Activated T-cell treated with anti-CD3 and anti-CD28 coated beads, Interleukin-2, amount 50 U/mL, for 72 hours (primary cell): ENCODE results near the gene AGBL3. TPM values are rescaled to one million over a fixed set of nuclear protein-coding genes. Genes with fewer than 3 reads are reported as not detected.
A peak's percentile ranks its signal among the peaks of the same experiment; 100 is the strongest.

ENCODE experiments used
- ATAC-seq, 2 donors: fragments of 150-1000 bp; cut with Tn5 transposase; replicated peaks in 1 of 2; 2 replicates each; pipeline ENCODE4 v1.10.0; 2021; ENCODE audit warnings: moderate library complexity in 2 of 2, mild to moderate bottlenecking in 1 of 2
- DNase-seq, 2 donors: peaks; one replicate each; pipeline ENCODE4 v3.0.0; 2021 to 2022; ENCODE audit warnings: mixed read lengths in 1 of 2
- H3K27ac Mint-ChIP-seq: one replicate; pipeline ENCODE4 v1.8.0; 2022; ENCODE audit warnings: mild to moderate bottlenecking, moderate library complexity, mixed read lengths
- H3K27me3 Mint-ChIP-seq: one replicate; pipeline ENCODE4 v1.8.0; 2022; ENCODE audit warnings: low read depth, mixed read lengths
- H3K36me3 Mint-ChIP-seq, 2 donors: one replicate each; pipeline ENCODE4 v1.8.0; 2022; ENCODE audit warnings: mixed read lengths in 2 of 2, mild to moderate bottlenecking in 1 of 2; ENCODE audit not compliant: insufficient read depth in 2 of 2
- H3K4me1 Mint-ChIP-seq: one replicate; pipeline ENCODE4 v1.8.0; 2022; ENCODE audit warnings: low read depth, mixed read lengths
- H3K4me3 Mint-ChIP-seq, 2 donors: one replicate each; pipeline ENCODE4 v1.8.0; 2022; ENCODE audit warnings: mild to moderate bottlenecking in 2 of 2, mixed read lengths in 2 of 2, moderate library complexity in 2 of 2
- H3K9me3 Mint-ChIP-seq, 2 donors: one replicate each; pipeline ENCODE4 v1.8.0; 2022; ENCODE audit warnings: mixed read lengths in 2 of 2
- total RNA-seq, 2 donors: library from RNA; stranded (reverse); gene quantifications; one replicate each; pipeline ENCODE4 v1.2.3, GENCODE V29; 2022

Gene AGBL3
- total RNA-seq, 2 donors from 2014 or later, result 2.4 to 3.8 TPM

- ATAC-seq (no peak), DNase-seq (no peak)
- H3K4me3 Mint-ChIP-seq, result no peak overlapping the region
- H3K9me3 Mint-ChIP-seq, result peaks cover 0 to 3% of the 10 kb centered on the region in 2 donors
- no peak overlapping the region for H3K27ac Mint-ChIP-seq
- no peaks in the 10 kb centered on the region for H3K4me1 Mint-ChIP-seq
- H3K27me3 Mint-ChIP-seq, result no peaks in the 10 kb centered on the region
- peaks cover 2 to 3% of the 10 kb centered on the region in 2 donors for H3K36me3 Mint-ChIP-seq
Measured at GRCh38 chr7:135074096-135074495, 87.8 kb downstream of the AGBL3 start.

GRCh38 chr7:135074531-135074930 is 88.2 kb downstream of the AGBL3 start:
- Mint-ChIP-seq H3K9me3 (peaks cover 0 to under 1% of the 10 kb centered on the region in 2 donors), H3K4me3 (no peak overlapping the region), H3K27ac (peak overlapping the region; percentile 14), H3K27me3 (no peaks in the 10 kb centered on the region), H3K36me3 (peaks cover 0 to under 1% of the 10 kb centered on the region in 2 donors), H3K4me1 (no peaks in the 10 kb centered on the region)
- DNase-seq (no peak), ATAC-seq (no peak)

GRCh38 chr7:135075716-135076115 is 89.4 kb downstream of the AGBL3 start:
- no peak for DNase-seq
- H3K4me1 Mint-ChIP-seq, result no peaks in the 10 kb centered on the region
- ATAC-seq, result no peak
- no peaks in the 10 kb centered on the region for H3K9me3 Mint-ChIP-seq
- no peak overlapping the region for H3K27ac Mint-ChIP-seq
- H3K4me3 Mint-ChIP-seq, result no peak overlapping the region
- H3K36me3 Mint-ChIP-seq, result no peaks in the 10 kb centered on the region
- no peaks in the 10 kb centered on the region for H3K27me3 Mint-ChIP-seq

- H3K4me1 Mint-ChIP-seq, result no peaks in the 10 kb centered on the region
- H3K36me3 Mint-ChIP-seq, result no peaks in the 10 kb centered on the region
- no peaks in the 10 kb centered on the region for H3K27me3 Mint-ChIP-seq
- no peaks in the 10 kb centered on the region for H3K9me3 Mint-ChIP-seq
- ATAC-seq (no peak), DNase-seq (no peak)
- no peak overlapping the region for H3K4me3 Mint-ChIP-seq
- no peak overlapping the region for H3K27ac Mint-ChIP-seq
Measured at GRCh38 chr7:135076882-135077281, 90.6 kb downstream of the AGBL3 start.

GRCh38 chr7:135077642-135078041 is 91.3 kb downstream of the AGBL3 start:
- H3K4me1 Mint-ChIP-seq, result no peaks in the 10 kb centered on the region
- H3K36me3 Mint-ChIP-seq, result no peaks in the 10 kb centered on the region
- no peaks in the 10 kb centered on the region for H3K9me3 Mint-ChIP-seq
- no peak for ATAC-seq
- H3K27ac Mint-ChIP-seq, result no peak overlapping the region
- no peak overlapping the region for H3K4me3 Mint-ChIP-seq
- H3K27me3 Mint-ChIP-seq, result no peaks in the 10 kb centered on the region
- DNase-seq, result no peak

- Mint-ChIP-seq H3K27ac (no peak overlapping the region), H3K4me1 (no peaks in the 10 kb centered on the region), H3K27me3 (no peaks in the 10 kb centered on the region), H3K4me3 (no peak overlapping the region), H3K9me3 (no peaks in the 10 kb centered on the region), H3K36me3 (no peaks in the 10 kb centered on the region)
- no peak for ATAC-seq
- DNase-seq, result no peak
Measured at GRCh38 chr7:135078051-135078450, 91.7 kb downstream of the AGBL3 start.

- H3K4me3 Mint-ChIP-seq, result no peak overlapping the region
- no peaks in the 10 kb centered on the region for H3K27me3 Mint-ChIP-seq
- no peak for ATAC-seq
- no peaks in the 10 kb centered on the region for H3K9me3 Mint-ChIP-seq
- no peaks in the 10 kb centered on the region for H3K36me3 Mint-ChIP-seq
- H3K27ac Mint-ChIP-seq, result no peak overlapping the region
- H3K4me1 Mint-ChIP-seq, result no peaks in the 10 kb centered on the region
- no peak for DNase-seq
Measured at GRCh38 chr7:135079068-135079467, 92.8 kb downstream of the AGBL3 start.

- Mint-ChIP-seq H3K27ac (no peak overlapping the region), H3K36me3 (peaks cover 0 to 2% of the 10 kb centered on the region in 2 donors), H3K4me1 (no peaks in the 10 kb centered on the region), H3K9me3 (peaks cover 12 to 16% of the 10 kb centered on the region in 2 donors), H3K4me3 (no peak overlapping the region), H3K27me3 (no peaks in the 10 kb centered on the region)
- ATAC-seq (no peak), DNase-seq (no peak)
Measured at GRCh38 chr7:135083005-135083404, 96.7 kb downstream of the AGBL3 start.

- ATAC-seq, result no peak
- Mint-ChIP-seq H3K27ac (no peak overlapping the region), H3K9me3 (peaks cover 16 to 20% of the 10 kb centered on the region in 2 donors), H3K36me3 (peaks cover 9% of the 10 kb centered on the region in 2 donors), H3K4me1 (no peaks in the 10 kb centered on the region), H3K27me3 (no peaks in the 10 kb centered on the region), H3K4me3 (no peak overlapping the region)
- DNase-seq, result no peak
Measured at GRCh38 chr7:135088566-135088965, 102.3 kb downstream of the AGBL3 start.

- Mint-ChIP-seq H3K4me3 (no peak overlapping the region), H3K27ac (peak overlapping the region; percentile 16), H3K4me1 (no peaks in the 10 kb centered on the region), H3K36me3 (peaks cover 9% of the 10 kb centered on the region in 2 donors), H3K9me3 (peaks cover 10 to 14% of the 10 kb centered on the region in 2 donors), H3K27me3 (no peaks in the 10 kb centered on the region)
- ATAC-seq, result no peak
- DNase-seq, result no peak
Measured at GRCh38 chr7:135091717-135092116, 105.4 kb downstream of the AGBL3 start.

GRCh38 chr7:135094472-135095237 is 108.3 kb downstream of the AGBL3 start:
- no peaks in the 10 kb centered on the region for H3K36me3 Mint-ChIP-seq

GRCh38 chr7:135095450-135095849 is 109.1 kb downstream of the AGBL3 start:
- H3K27ac Mint-ChIP-seq, result no peak overlapping the region
- H3K9me3 Mint-ChIP-seq, result peaks cover 0 to 2% of the 10 kb centered on the region in 2 donors
- H3K36me3 Mint-ChIP-seq, result no peaks in the 10 kb centered on the region
- peaks cover 4% of the 10 kb centered on the region for H3K4me1 Mint-ChIP-seq
- DNase-seq (no peak), ATAC-seq (no peak)
- H3K4me3 Mint-ChIP-seq, result no peak overlapping the region
- no peaks in the 10 kb centered on the region for H3K27me3 Mint-ChIP-seq

More at GRCh38 chr7:135094472-135095237, 108.3 kb downstream of the AGBL3 start:
- H3K27ac Mint-ChIP-seq, result no peak overlapping the region
- no peak for ATAC-seq
- DNase-seq, result no peak
- H3K27me3 Mint-ChIP-seq, result no peaks in the 10 kb centered on the region
- peaks cover 0 to 2% of the 10 kb centered on the region in 2 donors for H3K9me3 Mint-ChIP-seq
- H3K4me1 Mint-ChIP-seq, result peaks cover 4% of the 10 kb centered on the region
- H3K4me3 Mint-ChIP-seq, result no peak overlapping the region

- peaks cover 2% of the 10 kb centered on the region in 2 donors for H3K9me3 Mint-ChIP-seq
- DNase-seq (no peak), ATAC-seq (no peak)
- peaks cover 9% of the 10 kb centered on the region for H3K4me1 Mint-ChIP-seq
- H3K27me3 Mint-ChIP-seq, result no peaks in the 10 kb centered on the region
- no peak overlapping the region for H3K4me3 Mint-ChIP-seq
- no peak overlapping the region for H3K27ac Mint-ChIP-seq
- H3K36me3 Mint-ChIP-seq, result no peaks in the 10 kb centered on the region
Measured at GRCh38 chr7:135098391-135098790, 112.1 kb downstream of the AGBL3 start.

- Mint-ChIP-seq H3K4me1 (peaks cover 9% of the 10 kb centered on the region), H3K27ac (no peak overlapping the region), H3K9me3 (peaks cover 2% of the 10 kb centered on the region in 2 donors), H3K4me3 (no peak overlapping the region), H3K27me3 (no peaks in the 10 kb centered on the region), H3K36me3 (no peaks in the 10 kb centered on the region)
- DNase-seq (no peak), ATAC-seq (no peak)
Measured at GRCh38 chr7:135100856-135101255, 114.5 kb downstream of the AGBL3 start.
